Ishikawa (cell line): Measurements from ENCODE around the gene OBSCN.

Source experiments
- CEBPB ChIP-seq: IDR thresholded peaks from 2 replicates; pipeline ENCODE4 v1.6.1; 2012
- CREB1 ChIP-seq: IDR thresholded peaks from 2 replicates; pipeline ENCODE4 v1.6.1; 2012; ENCODE audit warnings: low read depth
- EGR1 ChIP-seq: IDR thresholded peaks from 2 replicates; pipeline ENCODE4 v1.6.1; 2012
- EP300 ChIP-seq: IDR thresholded peaks from 2 replicates; pipeline ENCODE4 v1.6.1; 2012; ENCODE audit warnings: borderline replicate concordance
- FOXM1 ChIP-seq: IDR thresholded peaks from 2 replicates; pipeline ENCODE4 v1.6.1; 2012; ENCODE audit warnings: low read depth, borderline replicate concordance
- NFIC ChIP-seq: IDR thresholded peaks from 2 replicates; pipeline ENCODE4 v1.6.1; 2012
- RAD21 ChIP-seq: IDR thresholded peaks from 2 replicates; pipeline ENCODE4 v1.6.1; 2012; ENCODE audit warnings: low read depth
- TAF1 ChIP-seq: IDR thresholded peaks from 2 replicates; pipeline ENCODE4 v1.6.1; 2012; ENCODE audit warnings: low read depth, mild to moderate bottlenecking
- TCF12 ChIP-seq: IDR thresholded peaks from 2 replicates; pipeline ENCODE4 v1.6.1; 2012; ENCODE audit warnings: low read depth
- TEAD4 ChIP-seq: IDR thresholded peaks from 2 replicates; pipeline ENCODE4 v1.6.1; 2012
- USF1 ChIP-seq: IDR thresholded peaks from 2 replicates; pipeline ENCODE4 v1.6.1; 2012
- YY1 ChIP-seq: IDR thresholded peaks from 2 replicates; pipeline ENCODE4 v1.6.1; 2012; ENCODE audit warnings: low read depth
- ZBTB7A ChIP-seq: IDR thresholded peaks from 2 replicates; pipeline ENCODE4 v1.6.1; 2012; ENCODE audit warnings: low read depth
- TF ChIP-seq, protein P1 (sequence below): IDR thresholded peaks from 2 replicates; pipeline ENCODE4 v1.6.1; 2012; ENCODE audit warnings: low read depth, mild to moderate bottlenecking
- TF ChIP-seq, protein P2 (sequence below): IDR thresholded peaks from 2 replicates; pipeline ENCODE4 v1.6.1; 2012

OBSCN gene

DNA sequence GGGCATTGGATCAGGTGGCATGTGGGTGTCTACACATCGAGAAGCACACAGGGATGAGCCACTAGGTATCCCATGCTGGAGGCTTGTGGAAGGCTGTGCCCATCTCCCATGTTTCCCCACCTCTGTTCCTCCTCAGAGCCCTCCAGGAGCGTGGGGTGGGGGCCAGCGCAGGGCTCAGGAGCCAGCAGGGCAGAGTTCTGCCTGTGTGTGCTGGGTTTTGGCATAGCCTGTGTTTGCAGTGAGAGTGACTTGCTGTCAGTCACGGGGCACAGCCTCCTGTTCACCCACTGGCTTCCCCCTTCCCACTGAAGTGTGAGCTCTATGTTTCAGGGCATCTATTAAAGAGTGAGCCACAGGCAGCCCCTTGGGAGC is 31.8 kb upstream of the OBSCN start:
- TF ChIP-seq TCF12 (no peak), TEAD4 (no peak), NFIC (no peak), TAF1 (no peak)

DNA sequence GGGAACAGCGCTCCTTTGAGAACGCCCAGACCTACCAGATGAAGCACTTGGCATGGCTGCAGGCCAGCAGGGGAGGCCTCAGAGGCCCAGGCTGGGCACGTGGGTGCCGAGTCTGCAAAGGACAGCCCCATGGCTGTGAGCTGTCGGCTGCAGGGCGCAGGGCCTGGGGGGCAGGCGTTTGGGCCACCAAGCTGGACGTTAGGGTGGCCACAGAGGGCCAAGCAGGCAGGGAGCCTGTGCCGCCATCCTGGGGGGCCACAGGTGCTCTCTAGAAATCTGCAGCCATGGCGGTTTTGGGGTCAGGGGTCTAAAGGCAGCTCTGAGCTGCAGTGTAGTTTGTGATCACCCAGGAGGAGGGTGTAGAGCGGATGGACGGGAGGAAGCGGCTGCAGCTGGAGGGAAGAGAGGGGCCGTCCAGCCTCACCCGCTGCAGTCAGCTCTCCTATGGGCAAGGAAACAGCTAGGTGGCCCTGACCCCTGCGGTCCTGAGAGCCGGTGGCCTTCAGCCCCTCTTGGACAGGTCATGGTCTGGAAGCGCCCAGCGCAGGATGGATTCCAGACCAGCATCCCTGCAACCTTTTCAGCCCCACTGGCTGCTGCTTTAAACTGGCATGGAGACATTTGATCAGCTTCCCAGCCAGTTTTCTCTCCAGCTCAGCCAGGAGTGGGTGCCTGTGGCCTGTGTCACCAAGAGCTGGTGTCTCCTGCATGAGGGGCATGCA is 31.2 kb upstream of the OBSCN start:
- no peak for TF ChIP-seq RAD21
- TF ChIP-seq YY1: no peak
- no peak for TF ChIP-seq ZBTB7A
- no peak for TF ChIP-seq EGR1
- no peak for TF ChIP-seq TAF1
- TF ChIP-seq TCF12: no peak
- TF ChIP-seq, protein P1, sequence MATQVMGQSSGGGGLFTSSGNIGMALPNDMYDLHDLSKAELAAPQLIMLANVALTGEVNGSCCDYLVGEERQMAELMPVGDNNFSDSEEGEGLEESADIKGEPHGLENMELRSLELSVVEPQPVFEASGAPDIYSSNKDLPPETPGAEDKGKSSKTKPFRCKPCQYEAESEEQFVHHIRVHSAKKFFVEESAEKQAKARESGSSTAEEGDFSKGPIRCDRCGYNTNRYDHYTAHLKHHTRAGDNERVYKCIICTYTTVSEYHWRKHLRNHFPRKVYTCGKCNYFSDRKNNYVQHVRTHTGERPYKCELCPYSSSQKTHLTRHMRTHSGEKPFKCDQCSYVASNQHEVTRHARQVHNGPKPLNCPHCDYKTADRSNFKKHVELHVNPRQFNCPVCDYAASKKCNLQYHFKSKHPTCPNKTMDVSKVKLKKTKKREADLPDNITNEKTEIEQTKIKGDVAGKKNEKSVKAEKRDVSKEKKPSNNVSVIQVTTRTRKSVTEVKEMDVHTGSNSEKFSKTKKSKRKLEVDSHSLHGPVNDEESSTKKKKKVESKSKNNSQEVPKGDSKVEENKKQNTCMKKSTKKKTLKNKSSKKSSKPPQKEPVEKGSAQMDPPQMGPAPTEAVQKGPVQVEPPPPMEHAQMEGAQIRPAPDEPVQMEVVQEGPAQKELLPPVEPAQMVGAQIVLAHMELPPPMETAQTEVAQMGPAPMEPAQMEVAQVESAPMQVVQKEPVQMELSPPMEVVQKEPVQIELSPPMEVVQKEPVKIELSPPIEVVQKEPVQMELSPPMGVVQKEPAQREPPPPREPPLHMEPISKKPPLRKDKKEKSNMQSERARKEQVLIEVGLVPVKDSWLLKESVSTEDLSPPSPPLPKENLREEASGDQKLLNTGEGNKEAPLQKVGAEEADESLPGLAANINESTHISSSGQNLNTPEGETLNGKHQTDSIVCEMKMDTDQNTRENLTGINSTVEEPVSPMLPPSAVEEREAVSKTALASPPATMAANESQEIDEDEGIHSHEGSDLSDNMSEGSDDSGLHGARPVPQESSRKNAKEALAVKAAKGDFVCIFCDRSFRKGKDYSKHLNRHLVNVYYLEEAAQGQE: no peak
- TF ChIP-seq CEBPB: no peak
- TF ChIP-seq FOXM1: no peak
- TF ChIP-seq EP300: no peak
- TF ChIP-seq, protein P2, sequence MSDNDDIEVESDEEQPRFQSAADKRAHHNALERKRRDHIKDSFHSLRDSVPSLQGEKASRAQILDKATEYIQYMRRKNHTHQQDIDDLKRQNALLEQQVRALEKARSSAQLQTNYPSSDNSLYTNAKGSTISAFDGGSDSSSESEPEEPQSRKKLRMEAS: no peak
- no peak for TF ChIP-seq TEAD4
- no peak for TF ChIP-seq NFIC
- TF ChIP-seq USF1: no peak
- no peak for TF ChIP-seq CREB1

DNA sequence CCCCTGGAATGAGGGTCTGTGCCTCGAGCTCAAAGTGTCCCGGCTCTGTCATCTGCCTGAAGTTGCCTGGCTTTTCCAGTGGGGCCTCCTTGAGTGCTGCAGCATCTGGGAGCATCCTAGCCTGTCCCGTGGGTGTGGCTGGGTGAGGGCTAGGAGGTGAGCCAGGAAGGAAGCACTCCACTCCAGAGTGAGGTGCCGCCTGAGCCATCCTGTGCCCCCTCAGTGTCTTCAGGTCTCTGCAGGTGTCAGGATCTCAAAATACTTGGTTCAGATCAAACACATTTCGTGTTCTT is 30.7 kb upstream of the OBSCN start:
- TF ChIP-seq, protein P1: no peak

DNA sequence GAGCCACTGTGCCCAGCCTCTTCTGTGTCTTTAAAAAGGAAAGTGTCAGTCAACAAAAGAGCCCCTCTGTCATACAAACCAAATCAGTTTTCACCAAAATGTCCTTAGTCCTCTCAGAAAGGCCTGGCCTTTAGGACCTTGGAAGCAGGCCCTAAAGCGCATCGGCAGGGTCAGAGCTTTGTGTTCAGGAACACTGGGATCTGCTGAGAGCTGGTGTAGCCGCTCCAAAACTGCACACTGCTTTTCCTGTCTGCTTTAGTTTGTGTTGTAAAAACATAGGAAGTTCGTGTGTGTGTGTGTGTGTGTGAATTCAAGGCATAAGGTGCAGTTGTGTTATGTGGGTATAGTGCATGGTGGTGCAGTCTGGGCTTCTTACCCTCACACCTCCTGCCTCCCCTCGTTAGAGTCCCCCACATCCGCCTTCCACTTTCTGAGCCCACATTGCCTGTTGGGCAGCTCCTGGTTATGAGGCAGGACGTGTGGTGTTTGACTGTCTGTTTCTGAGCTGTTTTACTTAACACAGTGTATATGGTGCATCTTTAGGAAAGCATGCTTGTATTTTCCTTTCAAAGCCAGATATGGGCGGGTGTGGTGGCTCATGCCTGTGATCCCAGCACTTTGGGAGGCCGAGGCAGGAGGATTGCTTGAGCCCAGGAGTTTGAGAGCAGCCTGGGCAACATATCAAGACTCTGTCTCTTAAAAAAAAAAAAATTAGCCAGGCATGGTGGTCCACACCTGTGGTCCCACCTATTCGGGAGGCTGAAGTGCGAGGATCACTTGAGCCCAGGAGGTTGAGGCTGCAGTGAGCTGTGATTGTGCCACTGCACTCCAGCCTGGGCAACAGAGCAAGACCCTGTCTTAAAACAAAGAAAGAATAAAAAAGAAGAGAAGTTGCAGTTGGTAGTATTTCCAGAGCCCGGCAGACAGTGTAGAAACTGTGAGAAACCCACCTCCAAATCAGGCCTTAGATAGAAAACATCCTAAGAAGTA is 29.8 kb upstream of the OBSCN start:
- TF ChIP-seq NFIC: no peak
- TF ChIP-seq CEBPB: no peak
- TF ChIP-seq USF1: no peak
- no peak for TF ChIP-seq EGR1
- no peak for TF ChIP-seq EP300
- no peak for TF ChIP-seq TAF1
- no peak for TF ChIP-seq CREB1
- TF ChIP-seq TCF12: no peak
- TF ChIP-seq FOXM1: no peak
- no peak for TF ChIP-seq YY1
- TF ChIP-seq RAD21: no peak
- TF ChIP-seq, protein P2: no peak
- TF ChIP-seq ZBTB7A: no peak

- TF ChIP-seq RAD21 (no peak), TAF1 (no peak), ZBTB7A (no peak), CREB1 (no peak), EGR1 (no peak), TCF12 (no peak), CEBPB (no peak), FOXM1 (no peak), USF1 (no peak), TEAD4 (no peak)
- TF ChIP-seq, protein P2: no peak
- TF ChIP-seq, protein P1: no peak
Measured at GRCh38 chr1:228178737-228179684, 28.8 kb upstream of the OBSCN start.
